ENCODE data around the gene GPATCH1. TPM values are rescaled to one million over a fixed set of nuclear protein-coding genes. Genes with fewer than 3 reads are reported as not detected.

Gene GPATCH1
- total RNA-seq, 1 experiment from 2014 or later, result 34.7 TPM

DNA sequence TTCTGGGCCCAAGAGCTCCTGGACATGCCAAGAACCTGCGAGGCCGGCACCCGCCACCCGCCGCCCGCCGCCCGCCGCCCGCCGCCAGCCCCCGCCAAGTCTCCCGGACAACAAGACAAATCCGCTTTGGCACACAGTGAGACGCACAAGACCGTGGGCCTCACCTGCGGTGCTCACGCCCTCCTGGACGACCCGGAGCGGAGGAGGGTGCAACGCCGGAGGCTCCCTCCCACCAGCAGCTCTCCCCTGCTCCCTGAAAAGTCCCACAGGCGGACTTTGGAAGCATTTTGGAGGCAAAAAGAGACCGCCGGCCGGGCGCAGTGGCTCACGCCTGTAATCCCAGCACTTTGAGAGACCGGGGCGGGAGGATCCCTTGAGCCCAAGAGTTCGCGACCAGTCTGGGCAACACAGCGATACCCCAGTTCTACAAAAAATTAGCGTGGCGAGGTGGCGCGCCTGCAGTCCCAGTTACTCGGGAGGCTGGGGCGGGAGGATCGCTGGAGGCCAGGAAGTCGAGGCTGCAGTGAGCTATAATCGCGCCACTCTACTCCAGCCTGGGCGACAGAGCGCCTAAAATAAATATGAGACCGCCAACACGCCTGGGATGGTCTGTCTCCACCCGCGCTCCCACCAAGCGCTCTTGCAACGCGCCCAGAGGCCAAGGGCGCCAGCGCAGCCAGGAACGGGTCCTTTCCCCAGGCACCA lies 17.1 kb upstream of the GPATCH1 start:
- Histone ChIP-seq H3K4me3 (ENCODE audit: low read depth in 2 of 2, low read length in 2 of 2) (peak overlapping the region; percentile 71 to 98), H3K36me3 (ENCODE audit: control insufficient read depth, insufficient read depth, low read length) (no peaks in the 10 kb centered on the region; the same call in 1 of the 2 replicates), H3K27me3 (ENCODE audit: control insufficient read depth, insufficient read depth, low read length) (no peaks in the 10 kb centered on the region), H3K9me3 (ENCODE audit: control insufficient read depth, insufficient read depth, low read depth, low read length) (no peaks in the 10 kb centered on the region), H3K27ac (ENCODE audit: low read length) (peak overlapping the region; percentile 93), H3K4me1 (ENCODE audit: control insufficient read depth, insufficient read depth, low read length) (peaks cover 63% of the 10 kb centered on the region)
- ChIA-PET POLR2A (interaction anchor here (0.6 to 0.7 kb wide), 5 partner anchors 8 to 120 kb away, joined by 3 to 10 read pairs (median 6); no protein-coding TSS in a partner anchor), CTCF (no interaction called here)
- in situ Hi-C loops (cut with HindIII; ENCODE audit: low pct_unique_long_range_greater_than_20kb, low sequenced_read_pairs) (no loop called here), intact Hi-C loops (cut with micrococcal nuclease; ENCODE audit: unreplicated experiment) (no loop called here)
- DNase-seq (ENCODE audit: low read depth, low spot score), result no peak
- ATAC-seq, result no peak
- TF ChIP-seq, protein P1, sequence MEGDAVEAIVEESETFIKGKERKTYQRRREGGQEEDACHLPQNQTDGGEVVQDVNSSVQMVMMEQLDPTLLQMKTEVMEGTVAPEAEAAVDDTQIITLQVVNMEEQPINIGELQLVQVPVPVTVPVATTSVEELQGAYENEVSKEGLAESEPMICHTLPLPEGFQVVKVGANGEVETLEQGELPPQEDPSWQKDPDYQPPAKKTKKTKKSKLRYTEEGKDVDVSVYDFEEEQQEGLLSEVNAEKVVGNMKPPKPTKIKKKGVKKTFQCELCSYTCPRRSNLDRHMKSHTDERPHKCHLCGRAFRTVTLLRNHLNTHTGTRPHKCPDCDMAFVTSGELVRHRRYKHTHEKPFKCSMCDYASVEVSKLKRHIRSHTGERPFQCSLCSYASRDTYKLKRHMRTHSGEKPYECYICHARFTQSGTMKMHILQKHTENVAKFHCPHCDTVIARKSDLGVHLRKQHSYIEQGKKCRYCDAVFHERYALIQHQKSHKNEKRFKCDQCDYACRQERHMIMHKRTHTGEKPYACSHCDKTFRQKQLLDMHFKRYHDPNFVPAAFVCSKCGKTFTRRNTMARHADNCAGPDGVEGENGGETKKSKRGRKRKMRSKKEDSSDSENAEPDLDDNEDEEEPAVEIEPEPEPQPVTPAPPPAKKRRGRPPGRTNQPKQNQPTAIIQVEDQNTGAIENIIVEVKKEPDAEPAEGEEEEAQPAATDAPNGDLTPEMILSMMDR (IDR thresholded peaks at IDR 0.05), result no peak
- TF ChIP-seq POLR2AphosphoS5 (IDR thresholded peaks at IDR 0.05; ENCODE audit: low read depth, low read length) (no peak), TCF7L2 (IDR thresholded peaks at IDR 0.05; ENCODE audit: low read depth, low read length) (no peak), REST (IDR thresholded peaks at IDR 0.05; ENCODE audit: insufficient read depth in 1 of 2, low read depth in 2 of 2, low read length in 1 of 2) (no peak), SIN3A (IDR thresholded peaks at IDR 0.05; ENCODE audit: borderline replicate concordance, insufficient read depth, low read depth, low read length) (no peak)
- no TSS peak for BruUV-seq (replicated peaks)

DNA sequence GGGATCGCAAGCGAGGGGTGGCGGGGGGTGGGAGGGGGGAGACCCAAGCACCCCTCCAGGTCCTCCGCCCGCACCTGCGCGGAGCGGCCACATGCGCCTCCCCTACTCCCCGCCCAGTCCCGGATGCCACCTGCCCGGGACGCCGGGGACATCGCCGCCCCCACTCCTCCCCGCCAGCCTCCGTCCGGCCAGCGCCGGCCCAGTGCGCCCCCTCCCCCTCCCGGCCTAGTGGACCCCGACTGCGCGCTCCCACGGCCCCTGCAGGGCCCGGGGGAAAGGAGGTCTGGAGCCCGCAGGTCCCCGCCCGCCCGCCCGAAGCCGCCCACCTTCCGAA lies 16.6 kb upstream of the GPATCH1 start:
- DNase-seq (ENCODE audit: low read depth, low spot score) (no peak), ATAC-seq (peak; percentile 74)
- CTCF ChIA-PET, result no interaction called here
- intact Hi-C loops (cut with micrococcal nuclease; ENCODE audit: unreplicated experiment), result no loop called here
- POLR2A ChIA-PET, result interaction anchor here (0.6 to 0.8 kb wide), 3 partner anchors 8 to 32 kb away, joined by 3 to 10 read pairs (median 6); no protein-coding TSS in a partner anchor
- Histone ChIP-seq H3K4me3 (ENCODE audit: low read depth in 2 of 2, low read length in 2 of 2) (peak overlapping the region; percentile 71 to 98), H3K27ac (ENCODE audit: low read length) (no peak overlapping the region; the same call in 1 of the 2 replicates), H3K36me3 (ENCODE audit: control insufficient read depth, insufficient read depth, low read length) (no peaks in the 10 kb centered on the region; the same call in 1 of the 2 replicates), H3K27me3 (ENCODE audit: control insufficient read depth, insufficient read depth, low read length) (no peaks in the 10 kb centered on the region), H3K4me1 (ENCODE audit: control insufficient read depth, insufficient read depth, low read length) (peaks cover 62% of the 10 kb centered on the region), H3K9me3 (ENCODE audit: control insufficient read depth, insufficient read depth, low read depth, low read length) (no peaks in the 10 kb centered on the region)
- BruUV-seq (replicated peaks), result no TSS peak
- TF ChIP-seq TCF7L2 (IDR thresholded peaks at IDR 0.05; ENCODE audit: low read depth, low read length) (no peak), SIN3A (IDR thresholded peaks at IDR 0.05; ENCODE audit: borderline replicate concordance, insufficient read depth, low read depth, low read length) (peak; percentile 28; the same call in 1 of the 2 replicates), POLR2AphosphoS5 (IDR thresholded peaks at IDR 0.05; ENCODE audit: low read depth, low read length) (no peak), REST (IDR thresholded peaks at IDR 0.05; ENCODE audit: insufficient read depth in 1 of 2, low read depth in 2 of 2, low read length in 1 of 2) (no peak)
- TF ChIP-seq, protein P1 (IDR thresholded peaks at IDR 0.05), result no peak
- in situ Hi-C loops (cut with HindIII; ENCODE audit: low pct_unique_long_range_greater_than_20kb, low sequenced_read_pairs), result no loop called here
